CD4-positive, alpha-beta T cell (primary cell): ENCODE measurements around the gene PLN. TPM values are rescaled to one million over a fixed set of nuclear protein-coding genes. Genes with fewer than 3 reads are reported as not detected.

Experiments used
- ATAC-seq: fragments of 200-7000 bp; cut with Tn5 transposase; one replicate; pipeline ENCODE4 v1.10.0; 2022; ENCODE audit warnings: mild to moderate bottlenecking; ENCODE audit not compliant: poor library complexity
- CTCF ChIA-PET: fragments of 350-600 bp; sonication (Branson Sonifier 250); formaldehyde crosslinking; loops from one replicate; lab custom pipeline; 2021; ENCODE audit warnings: antibody characterized with exemption, inconsistent platforms; lab: Charles Lee
- POLR2A ChIA-PET: fragments of 350-600 bp; sonication (Branson Sonifier 250); formaldehyde crosslinking; loops from one replicate; lab custom pipeline; 2021; ENCODE audit warnings: antibody characterized with exemption, inconsistent platforms; lab: Charles Lee
- DNase-seq, 14 experiments: peaks; one replicate each; pipeline ENCODE4 v3.0.0-alpha.2; 2013 to 2020; ENCODE audit warnings: mixed read lengths in 2 of 14
- H3K27ac ChIP-seq, 2 donors: one replicate each; pipeline versions ENCODE4 v1.5.1 to v1.7.0; 2013; ENCODE audit warnings: low read length in 2 of 2, low read depth in 1 of 2, mild to moderate bottlenecking in 1 of 2
- H3K27me3 ChIP-seq, 2 experiments: 1 replicate in 1 of 2; 2 replicates in 1 of 2; pipeline versions ENCODE4 v1.6.1 to v1.7.0; 2013; ENCODE audit warnings: low read length in 2 of 2, control low read depth in 1 of 2, mild to moderate bottlenecking in 1 of 2, moderate library complexity in 1 of 2; ENCODE audit not compliant: insufficient read depth in 2 of 2, control insufficient read depth in 1 of 2
- H3K36me3 ChIP-seq: one replicate; pipeline ENCODE4 v1.6.1; 2013; ENCODE audit warnings: low read length, control low read depth; ENCODE audit not compliant: insufficient read depth
- H3K4me1 ChIP-seq: one replicate; pipeline ENCODE4 v1.6.1; 2013; ENCODE audit warnings: low read length, control low read depth; ENCODE audit not compliant: insufficient read depth
- H3K4me3 ChIP-seq: one replicate; pipeline ENCODE4 v1.5.1; 2013; ENCODE audit warnings: mild to moderate bottlenecking, low read length, moderate library complexity
- H3K9me3 ChIP-seq, 2 experiments: 1 replicate in 1 of 2; 2 replicates in 1 of 2; pipeline versions ENCODE4 v1.6.1 to v1.7.0; 2013; ENCODE audit warnings: low read length in 2 of 2, mild to moderate bottlenecking in 2 of 2, control low read depth in 1 of 2, moderate library complexity in 1 of 2; ENCODE audit not compliant: control insufficient read depth in 1 of 2, insufficient read depth in 1 of 2
- H3K27ac Mint-ChIP-seq: one replicate; pipeline ENCODE4 v1.8.0; 2020; ENCODE audit warnings: mixed read lengths
- H3K27me3 Mint-ChIP-seq: one replicate; pipeline ENCODE4 v1.8.0; 2021; ENCODE audit warnings: mixed read lengths
- H3K36me3 Mint-ChIP-seq: one replicate; pipeline ENCODE4 v1.8.0; 2021; ENCODE audit warnings: low read depth, mixed read lengths
- H3K4me1 Mint-ChIP-seq: one replicate; pipeline ENCODE4 v1.8.0; 2021; ENCODE audit warnings: low read depth, mixed read lengths
- H3K4me3 Mint-ChIP-seq: one replicate; pipeline ENCODE4 v1.8.0; 2020; ENCODE audit warnings: mild to moderate bottlenecking, mixed read lengths
- H3K9me3 Mint-ChIP-seq: one replicate; pipeline ENCODE4 v1.8.0; 2020; ENCODE audit warnings: mixed read lengths
- intact Hi-C, 2 experiments: fragments of 100-400 bp; cut with DNase I in 1 of 2; cut with micrococcal nuclease in 1 of 2; formaldehyde crosslinking; loops; one replicate each; pipeline versions ENCODE4 v1.15.1 to v1.9.0; 2023 to 2025; cut with DNase I, micrococcal nuclease
- total RNA-seq, 174 experiments: library from RNA in 2 of 174; stranded (reverse) in 2 of 174; gene quantifications; one replicate each; pipeline ENCODE4 v1.2.3 and lab custom pipeline; 2021 to 2026
- TF ChIP-seq, protein P1 (sequence below): fragments of 200-600 bp; IDR thresholded peaks from one replicate; pipeline ENCODE4 v1.8.0; 2022; ENCODE audit warnings: antibody characterized with exemption, mild to moderate bottlenecking

PLN gene
- total RNA-seq, 2 experiments from 2014 or later: not detected

DNA sequence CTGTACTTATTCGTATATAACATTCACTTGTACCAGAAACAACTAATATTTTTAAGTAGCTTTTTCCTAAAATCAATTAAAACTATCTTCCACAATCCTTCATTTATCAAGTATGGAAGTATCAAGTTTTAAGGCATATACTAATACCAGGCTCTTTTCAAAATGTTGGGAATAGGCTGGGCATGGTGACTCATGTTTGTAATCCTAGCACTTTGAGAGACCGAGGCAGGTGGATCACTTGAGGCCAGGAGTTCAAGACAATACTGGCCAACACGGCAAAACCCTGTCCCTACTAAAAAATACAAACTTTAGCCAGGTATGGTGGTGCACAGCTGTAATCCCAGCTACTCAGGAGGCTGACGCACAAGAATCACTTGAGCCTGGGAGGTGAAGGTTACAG lies 25.7 kb upstream of the PLN start:
- H3K9me3 Mint-ChIP-seq: peaks cover 6% of the 10 kb centered on the region
- no peaks in the 10 kb centered on the region for H3K9me3 ChIP-seq
- H3K4me3 Mint-ChIP-seq: no peak overlapping the region
- intact Hi-C loops: no loop called here
- no peak overlapping the region for H3K27ac ChIP-seq
- POLR2A ChIA-PET: interaction anchor here (0.6 kb wide), 1 partner anchor 65 kb away, joined by 3 read pairs; no protein-coding TSS in a partner anchor
- H3K4me3 ChIP-seq: no peak overlapping the region
- peaks cover 41% of the 10 kb centered on the region for H3K36me3 ChIP-seq
- no peak overlapping the region for H3K27ac Mint-ChIP-seq
- ATAC-seq (no peak), DNase-seq (no peak)
- TF ChIP-seq, protein P1, sequence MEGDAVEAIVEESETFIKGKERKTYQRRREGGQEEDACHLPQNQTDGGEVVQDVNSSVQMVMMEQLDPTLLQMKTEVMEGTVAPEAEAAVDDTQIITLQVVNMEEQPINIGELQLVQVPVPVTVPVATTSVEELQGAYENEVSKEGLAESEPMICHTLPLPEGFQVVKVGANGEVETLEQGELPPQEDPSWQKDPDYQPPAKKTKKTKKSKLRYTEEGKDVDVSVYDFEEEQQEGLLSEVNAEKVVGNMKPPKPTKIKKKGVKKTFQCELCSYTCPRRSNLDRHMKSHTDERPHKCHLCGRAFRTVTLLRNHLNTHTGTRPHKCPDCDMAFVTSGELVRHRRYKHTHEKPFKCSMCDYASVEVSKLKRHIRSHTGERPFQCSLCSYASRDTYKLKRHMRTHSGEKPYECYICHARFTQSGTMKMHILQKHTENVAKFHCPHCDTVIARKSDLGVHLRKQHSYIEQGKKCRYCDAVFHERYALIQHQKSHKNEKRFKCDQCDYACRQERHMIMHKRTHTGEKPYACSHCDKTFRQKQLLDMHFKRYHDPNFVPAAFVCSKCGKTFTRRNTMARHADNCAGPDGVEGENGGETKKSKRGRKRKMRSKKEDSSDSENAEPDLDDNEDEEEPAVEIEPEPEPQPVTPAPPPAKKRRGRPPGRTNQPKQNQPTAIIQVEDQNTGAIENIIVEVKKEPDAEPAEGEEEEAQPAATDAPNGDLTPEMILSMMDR: no peak
- H3K27me3 ChIP-seq: no peaks in the 10 kb centered on the region
- CTCF ChIA-PET: interaction anchor here (0.9 kb wide), 1 partner anchor 23 kb away, joined by 3 read pairs; no protein-coding TSS in a partner anchor
- peaks cover 48% of the 10 kb centered on the region for H3K4me1 Mint-ChIP-seq
- peaks cover 15% of the 10 kb centered on the region for H3K4me1 ChIP-seq
- no peaks in the 10 kb centered on the region for H3K27me3 Mint-ChIP-seq
- peaks cover 85% of the 10 kb centered on the region for H3K36me3 Mint-ChIP-seq

DNA sequence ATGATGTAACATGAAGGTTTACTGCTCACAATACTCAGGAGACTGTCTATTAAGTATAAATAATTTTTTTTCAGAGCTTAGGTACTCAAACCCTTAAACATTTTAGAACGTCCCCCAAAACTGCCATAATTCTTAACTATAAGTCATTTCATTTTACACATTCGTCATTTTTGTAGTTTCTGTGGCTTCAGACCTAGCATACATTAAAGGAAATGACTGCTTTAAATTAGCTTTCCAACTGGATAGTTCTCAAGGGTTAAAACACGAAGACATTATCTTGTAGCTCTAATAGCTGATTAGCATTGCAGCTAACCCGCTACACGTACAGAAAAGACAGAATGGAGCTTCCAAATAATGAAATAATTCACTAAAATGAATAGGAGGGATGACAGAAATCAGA lies 24.9 kb upstream of the PLN start:
- DNase-seq (no peak), ATAC-seq (no peak)
- ChIA-PET CTCF (interaction anchor here (0.9 kb wide), 1 partner anchor 22 kb away, joined by 3 read pairs; no protein-coding TSS in a partner anchor), POLR2A (no interaction called here)
- peaks cover 4% of the 10 kb centered on the region for H3K9me3 Mint-ChIP-seq
- peaks cover 15% of the 10 kb centered on the region for H3K4me1 ChIP-seq
- H3K4me3 ChIP-seq: no peak overlapping the region
- no peaks in the 10 kb centered on the region for H3K27me3 ChIP-seq
- TF ChIP-seq, protein P1: no peak
- H3K9me3 ChIP-seq: no peaks in the 10 kb centered on the region
- H3K36me3 ChIP-seq: peaks cover 41% of the 10 kb centered on the region
- peaks cover 47% of the 10 kb centered on the region for H3K4me1 Mint-ChIP-seq
- no peak overlapping the region for H3K27ac ChIP-seq
- no peak overlapping the region for H3K4me3 Mint-ChIP-seq
- H3K27ac Mint-ChIP-seq: no peak overlapping the region
- intact Hi-C loops: no loop called here
- peaks cover 77% of the 10 kb centered on the region for H3K36me3 Mint-ChIP-seq
- no peaks in the 10 kb centered on the region for H3K27me3 Mint-ChIP-seq

DNA sequence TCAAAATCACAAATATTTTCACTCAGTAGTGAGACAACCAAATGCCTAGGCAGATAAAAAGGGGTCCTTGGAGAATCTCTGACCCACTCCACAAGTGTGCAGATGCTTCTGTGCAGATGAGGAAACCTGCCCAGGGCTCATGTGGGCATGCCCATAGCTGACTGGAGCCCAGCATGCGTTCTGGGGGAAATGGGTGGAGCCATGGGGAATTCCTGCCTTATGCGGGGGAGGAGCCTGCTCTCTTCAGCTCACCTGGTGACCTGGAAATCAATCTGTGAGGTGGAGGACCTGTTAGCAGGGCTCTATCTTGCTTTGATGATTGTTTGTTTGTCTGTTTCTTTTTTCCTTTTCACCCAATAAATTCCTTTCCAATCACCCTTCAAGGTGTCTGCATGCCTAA lies 23.4 kb upstream of the PLN start:
- no peak overlapping the region for H3K4me3 ChIP-seq
- H3K36me3 ChIP-seq: peaks cover 39% of the 10 kb centered on the region
- peaks cover 62% of the 10 kb centered on the region for H3K36me3 Mint-ChIP-seq
- no peaks in the 10 kb centered on the region for H3K9me3 ChIP-seq
- no peak overlapping the region for H3K4me3 Mint-ChIP-seq
- no peaks in the 10 kb centered on the region for H3K27me3 ChIP-seq
- no peak overlapping the region for H3K27ac Mint-ChIP-seq
- ChIA-PET POLR2A (no interaction called here), CTCF (no interaction called here)
- H3K27ac ChIP-seq: no peak overlapping the region
- peaks cover 15% of the 10 kb centered on the region for H3K4me1 ChIP-seq
- TF ChIP-seq, protein P1: no peak
- intact Hi-C loops: no loop called here
- ATAC-seq (no peak), DNase-seq (peak in 3 of 14 experiments; percentile 10 to 46 (median 28))
- no peaks in the 10 kb centered on the region for H3K27me3 Mint-ChIP-seq
- peaks cover 50% of the 10 kb centered on the region for H3K4me1 Mint-ChIP-seq
- no peaks in the 10 kb centered on the region for H3K9me3 Mint-ChIP-seq
